Stimulated activated CD8-positive, alpha-beta memory T cell treated with anti-CD3 and anti-CD28 coated beads, Interleukin-12 subunit alpha, Interleukin-12 subunit beta, amount 100 ng/mL, for 24 hours (primary cell): ENCODE measurements around the gene TTLL9.

Experiments used
- DNase-seq: peaks from one replicate; pipeline ENCODE4 v3.0.0-alpha.2; 2020; ENCODE audit errors: extremely low read depth

Gene TTLL9

GRCh38 chr20:31977080-31977479 lies 106.6 kb downstream of the TTLL9 start:
- no peak for DNase-seq

- DNase-seq: no peak
These were observed 109.4 kb downstream of the TTLL9 start for GRCh38 chr20:31979713-31980426.

GRCh38 chr20:31981784-31982183 lies 111.3 kb downstream of the TTLL9 start:
- no peak for DNase-seq

DNA sequence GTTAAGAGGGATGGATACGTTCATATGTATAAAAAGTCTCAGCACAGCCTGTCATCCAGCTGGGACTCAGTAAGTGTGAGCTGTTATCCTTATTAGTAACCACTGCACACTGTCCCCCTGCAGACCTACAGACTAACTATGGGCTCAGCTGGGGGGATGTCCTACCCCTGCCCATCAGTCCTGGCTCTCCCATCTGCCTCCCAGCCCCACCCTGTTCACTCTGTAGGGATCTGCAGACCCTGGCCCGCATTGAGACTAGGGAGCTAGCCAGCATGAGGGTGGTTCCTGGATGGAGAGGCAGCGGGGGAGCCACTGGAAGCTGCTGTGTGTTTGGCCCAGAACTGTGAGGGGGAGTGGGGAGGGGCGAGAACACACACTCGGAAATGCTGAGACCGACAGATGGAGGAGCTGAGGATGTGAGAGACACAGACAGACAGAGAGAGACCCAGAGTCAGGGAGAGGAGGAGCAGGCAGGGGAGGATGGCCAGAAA lies 114.6 kb downstream of the TTLL9 start:
- DNase-seq: no peak

- DNase-seq: no peak
These were observed 117.3 kb downstream of the TTLL9 start for GRCh38 chr20:31987744-31988143.

GRCh38 chr20:31988430-31989015 lies 118.1 kb downstream of the TTLL9 start:
- no peak for DNase-seq

DNA sequence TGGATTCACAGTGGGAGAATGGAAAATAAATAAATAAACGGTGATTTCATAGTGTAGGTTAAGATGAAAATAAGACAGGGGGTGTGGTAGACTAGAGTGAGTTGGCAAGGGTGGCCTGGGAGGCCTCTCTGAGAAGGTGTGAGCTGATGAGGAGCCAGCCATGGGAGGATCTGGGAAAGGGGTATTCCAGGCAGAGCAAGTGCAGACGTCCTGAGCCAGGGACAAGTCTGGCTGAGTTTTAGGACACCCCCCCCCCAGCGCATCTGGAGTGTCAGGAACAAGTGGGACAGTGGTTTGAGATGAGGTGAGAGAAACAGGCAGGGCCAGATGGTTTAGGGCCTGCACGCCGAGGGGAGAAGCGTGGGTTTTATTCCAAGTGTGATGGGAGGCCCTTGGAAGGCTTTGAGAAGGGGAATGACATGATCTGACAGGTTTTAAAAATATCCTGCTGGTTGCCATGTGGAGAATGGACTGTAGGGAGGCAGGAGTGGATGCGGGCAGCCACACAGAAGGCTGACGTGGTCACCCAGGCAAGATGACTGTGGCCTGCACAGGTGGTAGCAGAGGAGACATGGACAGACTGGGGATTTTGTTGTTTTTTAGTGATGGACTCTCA lies 118.7 kb downstream of the TTLL9 start:
- DNase-seq: no peak

GRCh38 chr20:31990641-31991338 lies 120.4 kb downstream of the TTLL9 start:
- no peak for DNase-seq

- no peak for DNase-seq
These were observed 120.9 kb downstream of the TTLL9 start for GRCh38 chr20:31991339-31991705.

DNA sequence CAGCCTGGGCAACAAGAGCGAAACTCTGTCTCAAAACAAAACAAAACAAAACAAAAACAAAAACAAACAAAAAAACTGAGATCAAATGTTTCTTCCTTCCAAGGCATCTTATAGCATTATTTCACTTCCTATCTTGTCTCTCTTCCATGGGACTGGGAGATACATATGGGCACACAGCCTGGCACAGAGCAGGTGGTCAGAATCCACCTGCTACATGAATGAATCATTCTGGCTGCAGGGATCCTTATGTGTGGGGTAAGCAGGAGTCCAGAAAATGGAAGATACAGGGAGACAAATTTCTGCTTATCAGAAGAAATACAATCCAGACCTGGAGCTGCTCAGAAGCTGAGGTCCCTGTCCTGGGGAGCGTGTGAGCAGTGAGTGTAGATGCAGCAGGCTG lies 121.7 kb downstream of the TTLL9 start:
- DNase-seq: no peak
